ENCODE results near the gene WNT2B. TPM values are rescaled to one million over a fixed set of nuclear protein-coding genes. Genes with fewer than 3 reads are reported as not detected.

Gene WNT2B
- total and polyA plus RNA-seq, 2 donors (not counting 3 experiments of a cell fraction or from before 2014, with no cell fraction given), result 1.5 to 3.6 TPM

DNA sequence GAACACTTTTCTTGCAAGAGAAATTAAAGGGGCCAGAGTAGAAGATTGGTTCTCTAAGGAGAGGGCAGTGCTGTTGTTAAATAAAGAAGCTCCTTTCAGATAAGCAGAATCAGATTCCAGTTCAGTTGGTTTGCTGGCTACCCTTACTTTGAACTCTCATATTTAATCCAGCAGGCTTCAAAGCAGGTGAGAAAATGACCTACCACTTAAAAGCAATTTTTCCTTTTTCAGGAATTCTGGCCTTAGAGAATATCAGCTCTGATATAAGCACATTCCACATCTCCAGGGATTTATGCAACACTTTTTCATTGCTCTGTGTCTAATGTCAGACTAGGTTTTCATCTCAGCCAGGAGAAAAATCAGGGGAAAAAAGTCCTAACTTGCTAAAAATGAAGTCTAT is 28.7 kb downstream of the WNT2B start:
- TF ChIP-seq, protein P1, sequence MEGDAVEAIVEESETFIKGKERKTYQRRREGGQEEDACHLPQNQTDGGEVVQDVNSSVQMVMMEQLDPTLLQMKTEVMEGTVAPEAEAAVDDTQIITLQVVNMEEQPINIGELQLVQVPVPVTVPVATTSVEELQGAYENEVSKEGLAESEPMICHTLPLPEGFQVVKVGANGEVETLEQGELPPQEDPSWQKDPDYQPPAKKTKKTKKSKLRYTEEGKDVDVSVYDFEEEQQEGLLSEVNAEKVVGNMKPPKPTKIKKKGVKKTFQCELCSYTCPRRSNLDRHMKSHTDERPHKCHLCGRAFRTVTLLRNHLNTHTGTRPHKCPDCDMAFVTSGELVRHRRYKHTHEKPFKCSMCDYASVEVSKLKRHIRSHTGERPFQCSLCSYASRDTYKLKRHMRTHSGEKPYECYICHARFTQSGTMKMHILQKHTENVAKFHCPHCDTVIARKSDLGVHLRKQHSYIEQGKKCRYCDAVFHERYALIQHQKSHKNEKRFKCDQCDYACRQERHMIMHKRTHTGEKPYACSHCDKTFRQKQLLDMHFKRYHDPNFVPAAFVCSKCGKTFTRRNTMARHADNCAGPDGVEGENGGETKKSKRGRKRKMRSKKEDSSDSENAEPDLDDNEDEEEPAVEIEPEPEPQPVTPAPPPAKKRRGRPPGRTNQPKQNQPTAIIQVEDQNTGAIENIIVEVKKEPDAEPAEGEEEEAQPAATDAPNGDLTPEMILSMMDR (IDR thresholded peaks at IDR 0.05; ENCODE audit: extremely low read depth in 1 of 2, insufficient read depth in 1 of 2, low read depth in 1 of 2, low read length in 2 of 2), result no peak
- TF ChIP-seq, protein P2, sequence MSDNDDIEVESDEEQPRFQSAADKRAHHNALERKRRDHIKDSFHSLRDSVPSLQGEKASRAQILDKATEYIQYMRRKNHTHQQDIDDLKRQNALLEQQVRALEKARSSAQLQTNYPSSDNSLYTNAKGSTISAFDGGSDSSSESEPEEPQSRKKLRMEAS (IDR thresholded peaks at IDR 0.05; ENCODE audit: insufficient read depth, insufficient read length), result no peak
- TF ChIP-seq GATA2 (IDR thresholded peaks at IDR 0.05; ENCODE audit: insufficient read depth, insufficient read length, low read depth, low read length), result no peak
- no peak for TF ChIP-seq EZH2 (IDR thresholded peaks at IDR 0.05; ENCODE audit: borderline replicate concordance, low read depth, low read length, severe bottlenecking)
- TF ChIP-seq POLR2A (IDR thresholded peaks at IDR 0.05; ENCODE audit: low read depth, low read length), result no peak
- no peak for TF ChIP-seq JUN (IDR thresholded peaks at IDR 0.05; ENCODE audit: borderline replicate concordance, insufficient read depth, insufficient read length, low read depth)
- TF ChIP-seq MYC (IDR thresholded peaks at IDR 0.05; ENCODE audit: low read depth, low read length), result no peak
- TF ChIP-seq POLR2AphosphoS5 (IDR thresholded peaks at IDR 0.05; ENCODE audit: insufficient read depth, low read depth, low read length), result no peak
- TF ChIP-seq FOS (IDR thresholded peaks at IDR 0.05; ENCODE audit: borderline replicate concordance, insufficient read depth, low read length), result no peak
- ChIA-PET CTCF (interaction anchor here (1.0 kb wide), 1 partner anchor 11 kb away, joined by 3 read pairs; no protein-coding TSS in a partner anchor), POLR2A (no interaction called here)
- Histone ChIP-seq H3K4me2 (ENCODE audit: insufficient read depth, low read length) (no peak overlapping the region), H3K4me1 (ENCODE audit: control insufficient read depth, extremely low read depth, insufficient read depth, low read length) (no peaks in the 10 kb centered on the region), H2AFZ (ENCODE audit: low read depth, low read length) (no peak overlapping the region), H3K9me3 (replicated peaks; ENCODE audit: control insufficient read depth, insufficient read depth, low read length) (no peaks in the 10 kb centered on the region), H3K4me3 (replicated peaks in 1 of 3; ENCODE audit: insufficient read depth in 1 of 3, low read depth in 1 of 3, low read length in 3 of 3) (no peak overlapping the region), H3K27me3 (ENCODE audit: control insufficient read depth in 2 of 2, insufficient read depth in 2 of 2, low read length in 2 of 2) (no peaks in the 10 kb centered on the region), H3K27ac (ENCODE audit: insufficient read depth, low read depth, low read length) (no peak overlapping the region), H3K9ac (replicated peaks; ENCODE audit: extremely low read depth, insufficient read depth, low read length) (no peak overlapping the region), H4K20me1 (replicated peaks; ENCODE audit: control insufficient read depth, extremely low read depth, insufficient read depth, low read length) (no peaks in the 10 kb centered on the region), H3K9me1 (replicated peaks; ENCODE audit: control insufficient read depth, extremely low read depth, insufficient read depth, low read length) (no peaks in the 10 kb centered on the region), H3K79me2 (ENCODE audit: control insufficient read depth, insufficient read depth, low read length) (no peaks in the 10 kb centered on the region), H3K36me3 (ENCODE audit: control insufficient read depth in 2 of 2, extremely low read depth in 1 of 2, insufficient read depth in 2 of 2, low read length in 2 of 2) (peaks cover 2 to 4% of the 10 kb centered on the region in 2 experiments)
- no peak for FAIRE-seq
- BruUV-seq (replicated peaks), result no TSS peak
- intact Hi-C loops (cut with micrococcal nuclease), result no loop called here
- no peak for DNase-seq (ENCODE audit: low read depth, low spot score)
- dilution Hi-C loops (cut with MboI; ENCODE audit: extremely low pct_ligation_motif_present, low sequenced_read_pairs), result no loop called here
